ENCODE results near the gene EYA2. TPM values are rescaled to one million over a fixed set of nuclear protein-coding genes. Genes with fewer than 3 reads are reported as not detected.
"Not testable (repeated sequence)": the region's sequence is repeated elsewhere in the genome, so short reads cannot be mapped to it uniquely, and the experiment has no call there.

Gene EYA2
- total RNA-seq, 1 donor from 2014 or later = 24.4 TPM

DNA sequence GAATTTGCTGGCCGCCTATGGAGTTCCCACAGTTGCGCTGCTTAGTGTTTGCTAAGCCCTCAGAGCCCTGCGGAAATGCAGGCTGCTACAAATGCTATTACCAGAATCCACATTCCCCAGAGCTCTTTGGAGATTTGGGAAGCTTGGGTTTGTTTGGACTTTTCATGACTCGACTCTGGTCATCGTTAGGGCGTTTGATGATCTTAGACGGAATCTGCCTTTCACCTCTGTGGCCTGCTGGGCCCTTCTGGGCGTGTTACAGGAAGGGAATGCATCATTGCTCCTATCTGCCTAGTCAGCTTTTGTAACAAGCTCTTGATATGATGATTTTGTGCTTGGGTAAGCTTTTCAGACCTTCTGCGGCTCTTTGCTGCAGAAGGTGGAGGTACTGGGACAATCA lies 50.8 kb downstream of the EYA2 start:
- ATAC-seq (peak; percentile 87), DNase-seq (ENCODE audit: low spot score) (no peak)
- intact Hi-C loops (cut with DNase I) = no loop called here

DNA sequence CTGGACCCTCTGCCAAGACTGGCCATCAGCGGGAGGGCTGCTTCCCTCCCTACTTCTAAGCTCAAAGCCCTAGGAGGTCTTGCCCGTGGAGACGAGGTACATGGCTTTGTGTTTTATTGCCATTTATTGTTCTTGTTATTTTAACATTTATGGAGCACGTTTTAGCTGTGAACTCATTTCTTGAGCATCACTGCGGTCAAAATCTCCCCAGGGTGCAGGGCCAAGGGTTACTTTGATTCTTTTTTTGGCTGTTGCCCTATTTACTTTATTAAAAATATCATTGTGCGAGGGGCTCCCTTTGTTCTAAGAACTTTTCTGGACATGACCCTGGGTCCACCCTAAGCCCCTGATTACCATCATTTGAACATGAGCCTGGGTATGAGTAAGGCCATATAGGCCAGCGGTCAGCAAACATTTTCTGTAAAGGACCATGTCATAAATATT lies 51.6 kb downstream of the EYA2 start:
- ATAC-seq (peak; percentile 84), DNase-seq (ENCODE audit: low spot score) (peak; percentile 70)
- intact Hi-C loops (cut with DNase I) = no loop called here

DNA sequence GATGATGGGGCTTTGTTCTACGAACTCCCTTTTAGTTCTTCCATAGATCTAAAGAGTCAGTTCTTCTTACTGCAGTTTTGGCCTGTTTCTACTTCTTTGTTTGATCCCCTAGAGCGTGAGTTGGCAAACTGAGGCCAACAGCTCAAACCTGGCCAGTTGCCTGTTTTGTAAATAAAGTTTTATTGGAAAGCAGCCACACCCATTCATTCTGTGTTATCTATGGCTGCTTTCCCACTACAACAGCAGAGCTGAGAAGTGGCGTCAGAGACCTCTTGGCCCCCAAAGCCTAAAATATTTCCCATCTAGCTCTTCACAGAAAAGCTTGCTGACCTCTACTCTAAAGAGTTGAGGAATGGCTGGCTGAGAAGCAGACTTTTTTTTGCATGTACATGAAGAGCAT lies 52.2 kb downstream of the EYA2 start:
- intact Hi-C loops (cut with DNase I) = no loop called here
- peak; percentile 57 for ATAC-seq
- no peak for DNase-seq (ENCODE audit: low spot score)

DNA sequence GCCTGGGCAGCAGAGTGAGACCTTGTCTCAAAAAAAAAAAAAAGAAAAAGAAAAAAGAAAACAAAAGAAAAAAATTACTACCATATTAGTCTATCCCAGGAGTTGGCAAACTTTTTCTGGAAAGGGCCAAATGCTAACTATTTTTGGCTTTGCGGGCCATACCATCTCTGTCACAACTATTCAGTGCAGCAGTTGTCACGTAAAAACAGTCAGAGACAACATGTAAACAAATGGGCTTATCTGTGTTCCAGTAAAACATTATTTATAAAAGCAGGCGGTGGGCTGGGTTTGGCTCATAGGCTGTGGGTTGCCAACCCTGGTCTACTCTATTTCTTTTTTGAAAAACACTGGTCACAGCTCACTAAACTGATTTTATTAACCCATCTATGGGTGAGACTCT lies 53.4 kb downstream of the EYA2 start:
- ATAC-seq (no peak), DNase-seq (ENCODE audit: low spot score) (no peak)
- intact Hi-C loops (cut with DNase I) = no loop called here

- no peak for DNase-seq (ENCODE audit: low spot score)
- intact Hi-C loops (cut with DNase I) = no loop called here
- ATAC-seq = no peak
These were observed 56.8 kb downstream of the EYA2 start for GRCh38 chr20:46951405-46951804.

DNA sequence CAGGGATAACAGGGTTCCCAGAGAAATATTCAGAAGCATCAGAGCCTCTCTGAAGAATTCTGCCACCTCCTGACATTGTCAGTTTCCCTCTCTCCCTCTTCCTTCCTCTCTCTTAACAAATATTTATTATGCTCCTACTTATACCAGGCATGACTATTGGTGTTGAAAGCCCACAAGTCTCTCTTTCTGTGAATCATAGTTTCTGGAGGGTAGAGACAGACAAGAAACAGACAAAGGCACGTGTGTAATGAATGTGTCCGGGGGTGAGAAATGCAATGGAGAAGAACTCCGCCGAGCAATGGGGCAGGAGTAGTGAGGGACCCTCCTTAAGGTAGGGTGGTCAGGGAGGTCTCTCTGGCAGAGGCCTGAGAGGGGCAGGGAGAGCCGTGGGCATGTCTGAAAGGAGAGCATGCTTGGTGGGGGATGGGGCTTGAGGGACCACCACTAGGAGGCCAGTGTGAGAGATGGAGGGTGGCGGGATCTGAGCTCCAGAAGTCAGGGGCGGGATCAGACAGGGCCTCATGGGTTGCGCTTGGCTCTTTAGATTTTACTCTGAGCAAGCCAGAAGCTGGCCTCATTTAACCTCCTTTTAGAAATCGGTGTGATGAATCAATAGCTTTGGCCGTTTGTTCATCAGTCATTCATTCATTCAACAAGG lies 57.3 kb downstream of the EYA2 start:
- intact Hi-C loops (cut with DNase I) = no loop called here
- no peak for ATAC-seq
- DNase-seq (ENCODE audit: low spot score) = no peak

GRCh38 chr20:46953596-46953995 lies 59.0 kb downstream of the EYA2 start:
- no peak for ATAC-seq
- no peak for DNase-seq (ENCODE audit: low spot score)
- intact Hi-C loops (cut with DNase I) = no loop called here

DNA sequence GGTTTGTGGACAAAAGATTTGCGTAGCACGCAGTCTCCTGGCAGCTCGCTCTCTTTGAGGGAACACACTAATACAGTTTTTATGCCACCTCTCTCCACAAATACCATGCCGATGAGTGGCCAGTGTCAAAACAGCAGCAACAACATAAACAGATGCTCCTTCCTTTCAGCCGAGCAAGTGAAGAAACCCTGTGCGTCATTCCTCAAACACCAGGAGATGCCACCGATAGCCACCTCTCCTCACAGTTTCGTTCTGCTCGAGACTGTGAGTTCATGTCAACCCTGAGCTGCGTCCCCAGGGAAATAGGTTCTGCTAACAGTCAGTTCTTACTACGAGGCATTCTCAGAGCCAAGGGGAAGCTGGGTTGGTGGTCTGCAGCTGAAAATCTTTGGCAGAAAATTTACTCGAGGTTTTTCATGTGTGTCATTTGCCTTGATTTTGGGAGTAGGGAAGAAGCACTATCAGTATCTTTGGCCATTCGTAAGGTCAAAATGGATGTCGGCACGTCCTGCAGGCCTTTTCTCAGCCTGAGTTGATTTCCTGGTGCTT lies 59.9 kb downstream of the EYA2 start:
- intact Hi-C loops (cut with DNase I) = no loop called here
- DNase-seq (ENCODE audit: low spot score) = no peak
- ATAC-seq = peak; percentile 56

DNA sequence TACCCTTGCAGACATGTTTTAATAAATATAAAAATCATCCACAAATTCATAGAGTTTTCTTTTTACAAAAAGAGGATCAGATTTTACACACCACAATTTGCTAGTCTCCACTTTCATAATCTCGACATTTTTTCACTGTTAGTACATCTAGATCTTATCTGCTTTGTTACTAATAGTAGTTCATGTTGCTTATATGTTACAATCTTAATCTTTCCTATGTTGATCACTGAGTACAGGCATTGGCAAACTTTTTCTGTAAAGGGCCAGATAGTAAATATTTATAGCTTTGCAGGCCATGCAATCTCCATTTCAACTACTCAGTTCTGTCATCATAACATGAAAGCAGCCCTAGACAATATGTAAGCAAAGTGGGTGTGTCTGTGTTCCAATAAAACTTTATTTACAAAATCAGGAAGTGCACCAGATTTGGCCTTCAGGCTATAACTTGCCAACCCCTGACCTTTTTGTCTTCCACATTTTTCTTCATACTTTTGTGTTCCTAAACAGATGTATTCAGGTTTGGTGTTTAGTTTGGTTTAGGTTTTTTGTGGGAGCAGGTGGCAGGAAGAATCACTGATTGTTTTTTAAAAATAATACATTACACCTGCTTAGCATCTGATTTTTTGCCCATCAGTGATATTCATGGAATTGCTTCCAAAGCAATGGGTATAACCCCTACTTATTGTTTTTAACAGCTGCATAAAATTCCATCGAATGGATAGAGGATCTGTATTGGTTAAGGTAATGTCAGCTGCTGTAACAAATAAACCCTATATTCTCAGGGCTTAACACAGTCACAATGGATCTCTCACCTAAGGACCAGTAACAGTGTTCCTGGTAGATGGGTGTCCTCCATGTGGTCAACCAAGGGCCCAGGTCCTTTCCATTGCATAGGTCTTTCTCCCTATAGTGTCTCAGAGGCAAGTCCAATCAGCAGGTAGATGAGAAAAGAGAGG lies 61.2 kb downstream of the EYA2 start:
- intact Hi-C loops (cut with DNase I) = no loop called here
- DNase-seq (ENCODE audit: low spot score) = no peak
- no peak for ATAC-seq

- intact Hi-C loops (cut with DNase I) = no loop called here
- ATAC-seq (no peak), DNase-seq (ENCODE audit: low spot score) (no peak)
These were observed 64.5 kb downstream of the EYA2 start for GRCh38 chr20:46959081-46959692.

DNA sequence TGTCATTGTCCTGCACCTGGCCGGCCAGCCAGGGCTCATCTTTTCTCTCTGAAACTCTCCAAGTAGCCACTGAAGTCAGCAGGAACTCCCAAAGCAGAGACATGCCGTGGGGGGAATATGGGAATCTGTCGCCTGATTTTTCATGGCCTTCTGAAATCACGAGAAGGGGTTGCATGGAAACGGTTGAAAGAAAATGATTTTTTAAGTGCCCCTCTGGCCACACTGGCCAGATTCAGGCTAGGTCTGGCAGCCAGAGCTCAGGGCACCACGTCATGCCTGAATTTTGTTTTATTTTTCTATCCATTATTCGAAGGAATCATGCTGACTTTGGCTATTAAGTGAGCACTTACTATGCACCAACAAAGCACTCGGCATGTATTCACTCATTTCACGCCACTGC lies 65.2 kb downstream of the EYA2 start:
- intact Hi-C loops (cut with DNase I) = no loop called here
- DNase-seq (ENCODE audit: low spot score) = no peak
- ATAC-seq = no peak

GRCh38 chr20:46960536-46960935 lies 65.9 kb downstream of the EYA2 start:
- no peak for ATAC-seq
- intact Hi-C loops (cut with DNase I) = no loop called here
- DNase-seq (ENCODE audit: low spot score) = no peak

DNA sequence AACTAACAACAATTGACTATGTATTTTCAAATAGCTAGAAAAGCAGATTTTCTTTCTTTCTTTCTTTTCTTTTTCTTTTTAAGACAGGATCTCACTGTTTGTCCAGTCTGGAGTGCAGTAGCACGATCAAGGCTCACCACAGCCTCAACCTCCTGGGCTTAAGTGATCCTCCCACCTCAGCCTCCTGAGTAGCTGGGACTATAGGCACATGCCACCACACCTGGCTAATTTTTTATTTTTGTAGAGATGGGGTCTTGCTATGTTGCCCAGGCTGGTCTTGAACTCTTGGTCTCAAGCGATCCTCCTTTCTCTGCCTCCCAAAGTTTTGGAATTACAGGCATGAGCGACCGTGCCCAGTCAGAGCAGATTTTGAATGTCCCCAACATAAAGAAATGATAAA lies 67.3 kb downstream of the EYA2 start:
- DNase-seq (ENCODE audit: low spot score); ATAC-seq; intact Hi-C loops (cut with DNase I): not testable (repeated sequence)

DNA sequence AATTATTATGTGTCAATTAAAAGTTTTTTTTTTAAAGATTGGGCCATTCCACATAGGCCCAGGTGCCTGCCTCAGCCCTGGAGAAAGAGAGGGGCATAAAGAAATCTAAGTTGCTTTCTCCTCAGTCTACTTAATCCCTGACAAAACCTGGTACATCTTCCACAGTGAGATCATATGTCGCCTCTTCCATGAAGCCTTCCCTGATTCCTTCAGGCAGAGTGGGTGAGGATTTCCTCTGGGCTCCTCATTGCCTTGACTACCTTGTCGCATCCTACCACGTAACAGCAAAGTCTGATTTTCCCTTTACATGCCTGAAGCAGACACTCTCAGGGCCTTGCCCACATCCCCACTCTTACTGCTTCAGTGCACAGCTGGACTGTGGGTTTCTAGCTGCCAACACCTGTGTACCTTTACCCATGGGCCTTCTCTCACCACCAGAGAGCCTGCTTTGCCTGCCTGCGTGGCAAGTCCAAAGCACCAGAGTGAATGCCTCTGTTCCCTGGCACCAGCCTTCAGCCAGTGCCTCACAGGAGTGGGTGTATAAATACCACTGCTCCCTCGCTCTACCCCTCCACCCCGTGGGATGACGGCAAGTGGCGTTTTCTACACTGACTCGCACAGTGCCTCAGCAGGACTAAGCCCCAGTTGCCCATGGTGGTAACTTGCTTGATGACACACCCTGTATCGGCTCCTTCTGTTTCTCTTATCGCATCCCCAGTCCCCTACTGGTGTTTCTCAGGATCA lies 68.0 kb downstream of the EYA2 start:
- intact Hi-C loops (cut with DNase I) = no loop called here
- DNase-seq (ENCODE audit: low spot score) (no peak), ATAC-seq (no peak)

DNA sequence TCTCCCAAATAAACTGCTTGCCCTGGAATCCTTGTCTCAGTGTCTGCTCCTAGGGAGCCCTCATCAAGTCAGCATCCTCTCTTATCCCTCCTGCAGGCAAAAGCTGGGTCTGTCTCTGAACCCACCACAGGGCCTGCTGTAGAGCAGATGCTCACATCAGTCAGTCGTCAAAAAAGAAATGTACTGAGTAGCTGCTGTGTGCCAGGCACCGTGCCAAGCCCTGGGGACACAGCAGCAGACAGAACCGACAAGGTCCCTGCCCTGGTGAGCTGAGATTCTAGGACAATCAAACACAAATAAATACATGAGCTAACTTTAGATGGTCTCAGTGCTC lies 68.5 kb downstream of the EYA2 start:
- DNase-seq (ENCODE audit: low spot score) (no peak), ATAC-seq (no peak)
- intact Hi-C loops (cut with DNase I) = no loop called here

- DNase-seq (ENCODE audit: low spot score) (no peak), ATAC-seq (peak; percentile 39)
- intact Hi-C loops (cut with DNase I) = no loop called here
These were observed 69.3 kb downstream of the EYA2 start for GRCh38 chr20:46963758-46964617.

DNA sequence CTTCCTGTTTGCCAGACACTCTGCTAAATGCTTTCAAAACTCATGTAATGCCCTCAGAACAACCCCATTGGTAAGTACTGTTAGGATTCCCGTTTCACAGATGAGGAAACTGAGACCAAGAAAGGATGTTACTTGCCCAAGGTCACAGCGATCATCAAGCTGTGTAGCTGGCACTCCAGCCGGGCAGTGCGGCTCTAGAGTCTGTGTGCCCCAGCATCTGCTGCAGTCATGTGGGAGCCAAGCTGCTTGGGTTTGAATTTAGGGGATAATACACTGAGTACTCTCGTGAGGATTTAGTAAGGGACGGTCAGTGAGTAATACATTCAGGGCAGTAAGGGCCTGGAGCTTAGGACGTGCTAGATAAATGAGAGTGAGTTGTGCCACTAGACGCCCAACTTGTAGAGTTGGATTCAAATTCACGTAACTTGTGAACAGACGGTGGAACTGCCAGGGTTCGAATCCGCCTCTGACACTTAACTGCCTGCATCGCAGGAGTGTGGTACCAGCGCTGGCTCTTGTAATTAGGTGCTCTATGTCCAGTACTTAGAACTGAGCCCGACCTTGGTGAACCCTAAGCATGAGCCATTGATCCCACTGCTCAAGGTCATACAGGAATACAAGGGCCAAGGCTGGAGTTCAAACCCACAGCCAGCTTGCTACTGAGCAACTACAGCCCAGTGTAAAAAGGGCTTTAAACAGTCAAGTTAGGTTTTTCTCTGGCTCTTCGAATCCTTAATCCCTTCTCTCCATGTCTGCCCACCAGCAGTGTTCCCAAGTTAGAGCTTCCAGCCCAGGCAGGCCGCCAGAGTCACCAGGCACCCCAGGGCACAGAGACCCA lies 70.2 kb downstream of the EYA2 start:
- DNase-seq (ENCODE audit: low spot score) (no peak), ATAC-seq (no peak)
- intact Hi-C loops (cut with DNase I) = no loop called here
